Left ventricle myocardium superior (tissue), 1 donor: ENCODE results near the gene RRAS2. TPM values are rescaled to one million over a fixed set of nuclear protein-coding genes. Genes with fewer than 3 reads are reported as not detected.
"Not testable (repeated sequence)": the region's sequence is repeated elsewhere in the genome, so short reads cannot be mapped to it uniquely, and the experiment has no call there.

Source experiments
- ATAC-seq: fragments of 200-7000 bp; cut with Tn5 transposase; one replicate; pipeline ENCODE4 v1.9.1; 2020; ENCODE audit warnings: mild to moderate bottlenecking, moderate library complexity
- DNase-seq: peaks from one replicate; pipeline ENCODE4 v3.0.0-alpha.2; 2020
- intact Hi-C: fragments of 100-400 bp; cut with micrococcal nuclease; formaldehyde crosslinking; loops from one replicate; pipeline ENCODE4 v1.11.0; 2022
- total RNA-seq: library from RNA; stranded (reverse); fragmentation: NEBNext Ultra II Directional; extraction: Animal tissue kit (Norgen Biotek cat#: 25700); gene quantifications from one replicate; pipeline ENCODE4 v1.2.1, GENCODE V29; 2021
- donor health status: DM: no; HTN: yes; CAD: no; lungs with severe emphysema.

RRAS2 gene
- total RNA-seq, 1 donor from 2014 or later: 30.6 TPM

DNA sequence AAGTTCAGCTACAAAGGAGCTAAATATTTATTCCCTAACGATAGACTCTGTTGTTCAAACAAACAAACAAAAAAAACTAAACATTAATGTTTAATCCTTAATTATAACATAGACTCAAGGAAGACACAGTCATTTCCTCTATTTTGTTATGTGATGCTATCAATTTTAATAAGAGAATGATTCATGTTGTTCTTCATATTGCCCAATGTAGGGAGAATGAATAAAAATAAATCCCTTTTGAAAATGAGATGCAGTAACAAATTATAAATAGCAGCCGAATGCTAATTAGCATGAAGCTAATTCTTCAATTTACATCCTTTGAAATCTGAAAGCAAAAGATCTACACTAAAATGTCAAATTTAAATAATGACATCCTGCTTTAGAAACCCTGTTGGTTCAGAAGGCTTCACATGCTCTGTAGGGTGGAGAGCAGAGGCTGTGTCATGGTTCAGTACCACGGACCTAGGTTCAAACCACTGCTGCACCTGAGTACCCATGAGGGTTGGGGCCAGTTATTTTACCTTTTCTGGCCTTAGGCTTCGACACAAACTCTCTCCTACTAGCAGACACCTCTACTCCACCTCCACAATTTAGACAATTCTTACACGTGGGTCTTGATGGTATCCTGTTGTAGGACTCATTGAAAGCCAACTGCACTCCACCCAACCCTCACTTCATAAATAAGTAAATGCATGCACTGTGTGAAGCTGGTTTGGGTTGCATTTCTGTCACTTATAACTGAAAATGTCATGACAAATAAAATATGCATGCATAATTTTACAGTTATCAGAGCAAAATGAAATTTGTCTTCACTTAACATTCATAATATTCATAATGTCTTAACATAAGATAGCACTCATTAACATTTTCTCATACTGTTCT, 89.0 kb downstream of the RRAS2 start:
- no peak for DNase-seq
- intact Hi-C loops: no loop called here
- ATAC-seq: no peak

DNA sequence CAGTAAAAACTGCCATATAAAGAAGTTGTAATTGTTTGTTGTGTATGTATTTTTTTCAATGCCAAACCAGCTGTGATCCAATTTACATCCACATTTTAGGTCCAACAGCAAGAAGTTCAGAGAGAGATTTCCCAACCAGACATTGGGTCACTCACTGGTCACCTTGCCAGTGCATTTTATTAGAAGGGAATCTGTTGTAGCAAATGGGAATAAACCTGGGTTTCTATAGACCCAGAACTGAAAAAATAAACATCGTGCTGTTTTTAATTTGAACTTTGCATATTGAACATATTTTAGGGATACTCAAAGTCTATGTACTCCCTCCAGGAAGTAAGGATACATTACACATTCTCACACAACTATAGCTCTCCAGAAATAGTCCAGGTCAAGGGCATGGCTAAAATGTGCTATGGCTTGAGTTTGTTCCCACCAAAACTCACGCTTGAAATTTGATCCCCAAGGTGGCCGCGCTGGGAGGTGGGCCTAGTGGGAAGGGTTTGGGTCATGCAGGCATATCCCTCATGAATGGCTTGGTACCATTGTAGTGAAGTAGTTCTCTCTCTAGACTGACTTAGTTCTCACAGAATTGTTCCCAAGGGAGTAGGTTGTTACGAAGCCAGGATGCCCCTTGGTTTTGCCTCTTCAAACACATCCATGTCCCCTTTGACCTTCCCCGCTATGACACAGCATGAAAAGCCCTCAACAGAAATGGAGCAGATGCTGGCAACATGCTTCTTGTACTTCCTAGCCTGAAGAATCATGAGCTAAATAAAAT, 90.9 kb downstream of the RRAS2 start:
- ATAC-seq: no peak
- intact Hi-C loops: no loop called here
- no peak for DNase-seq

GRCh38 chr11:14266622-14267021, 92.4 kb downstream of the RRAS2 start:
- DNase-seq (no peak), ATAC-seq (no peak)
- intact Hi-C loops: no loop called here

DNA sequence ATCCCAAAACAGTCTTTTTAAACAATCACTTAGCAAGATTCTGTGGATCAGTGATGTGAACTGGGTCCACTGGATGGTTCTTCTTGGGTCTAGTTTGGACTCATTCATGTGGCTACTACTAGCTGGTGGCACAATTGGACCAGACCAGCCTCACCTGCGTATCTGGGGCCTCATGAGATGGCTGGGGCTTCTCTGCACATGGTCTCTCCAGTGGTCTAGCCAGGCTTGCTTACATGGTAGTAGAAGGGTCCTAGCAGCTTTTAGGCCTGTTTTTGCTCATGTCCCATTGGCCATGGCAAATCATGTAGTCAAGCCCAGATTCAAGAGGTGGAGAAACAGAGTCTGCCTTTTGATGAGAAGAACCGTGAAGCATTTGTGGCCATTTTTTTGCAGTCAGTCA, 94.0 kb downstream of the RRAS2 start:
- ATAC-seq: no peak
- DNase-seq: no peak
- intact Hi-C loops: no loop called here

GRCh38 chr11:14262271-14262846, 96.6 kb downstream of the RRAS2 start:
- DNase-seq (no peak), ATAC-seq (no peak)
- intact Hi-C loops: no loop called here

DNA sequence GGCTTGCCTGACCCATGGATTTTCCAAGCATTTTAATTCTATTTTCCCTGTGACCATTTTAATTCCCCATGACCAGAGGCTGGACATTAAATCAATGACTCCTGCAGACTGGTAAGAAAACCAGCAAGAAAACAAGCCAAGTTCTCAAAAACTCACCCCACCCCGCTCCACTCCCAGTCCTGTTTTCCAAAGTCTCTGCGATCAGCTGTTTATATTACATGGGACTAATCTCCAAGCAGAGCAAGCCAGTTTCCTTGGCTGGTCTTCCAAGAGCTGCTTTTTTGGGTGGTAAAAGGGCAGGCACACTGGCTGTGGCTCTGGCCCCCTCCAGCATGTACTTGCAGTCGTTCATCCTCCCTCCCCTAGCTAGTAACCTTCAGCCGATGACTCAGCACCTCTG, 97.9 kb downstream of the RRAS2 start:
- intact Hi-C loops: no loop called here
- ATAC-seq (peak; percentile 55), DNase-seq (no peak)

- DNase-seq (no peak), ATAC-seq (no peak)
- intact Hi-C loops: loop anchor here (10.0 kb wide), 1 partner anchor 485 kb away; no protein-coding TSS in a partner anchor
Observed at GRCh38 chr11:14259878-14260277, 99.1 kb downstream of the RRAS2 start.

DNA sequence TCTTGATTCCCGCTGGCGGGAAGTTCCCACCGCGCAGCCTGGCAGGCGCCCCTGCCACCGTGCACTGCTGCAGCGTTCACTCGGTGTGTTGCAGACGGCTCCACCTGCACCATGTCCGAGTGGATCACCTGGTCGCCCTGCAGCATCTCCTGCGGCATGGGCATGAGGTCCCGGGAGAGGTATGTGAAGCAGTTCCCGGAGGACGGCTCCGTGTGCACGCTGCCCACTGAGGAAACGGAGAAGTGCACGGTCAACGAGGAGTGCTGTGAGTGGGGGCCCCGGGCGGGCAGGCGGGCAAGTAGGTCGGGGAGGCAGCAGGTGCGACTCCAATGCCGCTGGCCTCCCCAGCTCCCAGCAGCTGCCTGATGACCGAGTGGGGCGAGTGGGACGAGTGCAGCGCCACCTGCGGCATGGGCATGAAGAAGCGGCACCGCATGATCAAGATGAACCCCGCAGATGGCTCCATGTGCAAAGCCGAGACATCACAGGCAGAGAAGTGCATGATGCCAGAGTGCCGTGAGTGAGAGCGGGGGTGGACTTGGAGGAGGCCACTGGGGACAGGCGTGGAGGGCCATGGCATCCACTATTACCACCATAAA, 99.7 kb downstream of the RRAS2 start:
- DNase-seq (no peak), ATAC-seq (no peak)
- intact Hi-C loops: loop anchor here (10.0 kb wide), 1 partner anchor 484 kb away; no protein-coding TSS in a partner anchor

DNA sequence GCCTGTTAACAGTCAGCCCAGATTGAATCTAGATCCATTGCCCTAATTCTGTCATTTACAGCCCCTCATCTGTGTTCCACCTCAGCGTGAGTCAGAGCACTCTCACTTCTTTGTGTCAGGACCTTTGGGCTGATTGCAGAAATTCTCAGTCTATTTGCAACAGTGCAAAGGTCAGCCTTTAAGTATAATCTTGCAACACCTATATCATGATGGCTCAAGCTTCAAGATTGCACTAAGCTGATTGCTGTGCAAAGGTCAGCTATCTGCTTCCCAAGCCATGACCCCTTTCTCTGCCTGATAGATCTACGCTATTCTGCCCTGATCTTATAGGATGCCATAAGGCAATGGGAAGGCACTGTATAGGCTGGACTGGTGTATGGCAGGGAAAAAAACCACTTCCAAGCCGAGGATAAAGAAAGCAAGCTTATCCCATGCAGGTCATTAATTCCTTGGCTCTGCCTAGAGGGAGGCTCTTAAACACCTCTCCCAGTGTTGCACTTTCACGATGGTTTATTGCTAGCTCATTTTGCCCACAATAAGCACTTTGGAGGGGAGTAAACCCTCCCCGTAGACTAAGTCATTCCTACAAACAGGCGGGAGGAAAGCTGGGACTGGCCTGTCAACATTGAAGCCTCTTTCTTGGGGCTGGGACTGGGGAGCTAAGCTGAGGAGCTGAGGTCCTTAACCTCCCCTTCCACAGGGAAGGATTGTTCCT, 100.6 kb downstream of the RRAS2 start:
- DNase-seq (no peak), ATAC-seq (no peak)
- intact Hi-C loops: loop anchor here (10.0 kb wide), 1 partner anchor 484 kb away; no protein-coding TSS in a partner anchor

- ATAC-seq (no peak), DNase-seq (no peak)
- intact Hi-C loops: loop anchor here (10.0 kb wide), 1 partner anchor 480 kb away; no protein-coding TSS in a partner anchor
Observed at GRCh38 chr11:14255238-14255534, 103.8 kb downstream of the RRAS2 start.

- no peak for DNase-seq
- no peak for ATAC-seq
- intact Hi-C loops: loop anchor here (10.0 kb wide), 1 partner anchor 480 kb away; no protein-coding TSS in a partner anchor
Observed at GRCh38 chr11:14254533-14255237, 104.3 kb downstream of the RRAS2 start.

DNA sequence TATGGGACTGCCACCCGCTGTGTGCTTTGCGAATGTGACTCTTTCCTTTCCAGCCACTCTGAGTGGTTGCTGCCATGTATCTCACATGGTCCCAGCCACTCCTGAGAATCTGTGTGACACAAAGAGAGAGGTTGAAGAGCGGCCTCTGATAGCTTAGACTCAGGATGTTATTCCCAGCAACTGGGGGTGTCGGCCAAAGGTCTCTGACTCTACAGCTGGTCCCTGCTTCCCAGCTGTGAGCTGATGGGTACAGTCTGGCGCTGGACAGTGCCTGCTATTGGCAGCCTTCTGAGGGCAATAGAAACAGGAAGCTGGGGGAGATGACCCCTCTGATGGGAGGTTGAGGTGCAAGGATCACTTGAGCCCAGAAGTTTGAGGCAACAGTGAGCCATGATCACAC, 105.1 kb downstream of the RRAS2 start:
- intact Hi-C loops: loop anchor here (10.0 kb wide), 1 partner anchor 479 kb away; no protein-coding TSS in a partner anchor

DNA sequence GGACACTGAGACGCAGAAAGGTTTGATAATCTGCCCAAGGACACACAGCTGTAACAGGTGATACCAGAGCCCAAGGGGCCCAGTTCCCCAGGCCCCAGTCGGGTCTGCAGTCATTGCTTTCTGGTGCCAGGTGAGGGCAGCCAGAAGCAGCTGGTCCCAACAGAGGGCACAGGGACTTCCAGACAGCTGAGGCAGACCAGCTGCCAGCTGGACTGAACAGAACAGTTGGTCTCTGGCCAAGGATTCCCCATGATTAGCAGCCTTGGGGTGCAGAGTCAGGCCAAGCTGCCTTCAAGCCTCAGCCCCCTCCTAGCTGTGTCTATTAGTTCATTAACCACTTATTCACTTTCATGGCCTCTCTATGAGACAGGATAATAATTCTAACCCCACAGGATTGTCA, 105.6 kb downstream of the RRAS2 start:
- intact Hi-C loops: loop anchor here (10.0 kb wide), 1 partner anchor 479 kb away; no protein-coding TSS in a partner anchor
- ATAC-seq: peak; percentile 20

More for the DNA sequence above, 105.1 kb downstream of the RRAS2 start:
- no peak for DNase-seq
- peak; percentile 31 for ATAC-seq

GRCh38 chr11:14252501-14252900, 106.5 kb downstream of the RRAS2 start:
- intact Hi-C loops: loop anchor here (10.0 kb wide), 1 partner anchor 478 kb away; no protein-coding TSS in a partner anchor
- ATAC-seq: not testable (repeated sequence)

More for the DNA sequence above, 105.6 kb downstream of the RRAS2 start:
- no peak for DNase-seq

GRCh38 chr11:14251754-14252153, 107.2 kb downstream of the RRAS2 start:
- intact Hi-C loops: loop anchor here (10.0 kb wide), 1 partner anchor 477 kb away; no protein-coding TSS in a partner anchor
- no peak for ATAC-seq
- DNase-seq: no peak

More at GRCh38 chr11:14252501-14252900, 106.5 kb downstream of the RRAS2 start:
- DNase-seq: not testable (repeated sequence)

GRCh38 chr11:14249121-14249963, 109.6 kb downstream of the RRAS2 start:
- ATAC-seq: peak; percentile 73
- intact Hi-C loops: loop anchor here (2.0 kb wide), 1 partner anchor 293 kb away; no protein-coding TSS in a partner anchor
- DNase-seq: peak; percentile 60

DNA sequence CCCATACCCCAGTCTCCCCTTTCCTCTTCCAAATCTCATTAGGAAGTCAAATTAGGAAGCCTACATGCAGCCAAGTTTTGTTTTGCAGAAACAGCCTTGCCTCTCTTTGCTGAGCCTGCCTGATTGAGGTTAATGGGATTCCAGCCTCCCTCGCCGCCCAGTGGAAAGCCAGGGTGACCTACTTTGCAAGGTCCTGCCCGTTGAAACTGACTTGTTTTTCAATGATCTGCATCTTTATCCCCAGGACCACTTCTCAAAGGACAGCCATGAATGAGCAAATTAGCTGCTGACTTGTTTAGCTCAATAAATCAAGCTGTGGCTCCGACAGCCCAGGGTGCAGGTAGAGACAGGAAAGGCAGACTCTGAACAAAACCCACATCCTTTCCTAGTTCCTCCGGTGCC, 110.4 kb downstream of the RRAS2 start:
- DNase-seq (peak; percentile 37), ATAC-seq (peak; percentile 58)
- intact Hi-C loops: loop anchor here (2.0 kb wide), 1 partner anchor 292 kb away; no protein-coding TSS in a partner anchor
